Measurements from ENCODE around the gene NUDT22. TPM values are rescaled to one million over a fixed set of nuclear protein-coding genes. Genes with fewer than 3 reads are reported as not detected.

NUDT22 gene
- total and polyA plus RNA-seq, 2 of the 8 experiments (the other 6 are each of a cell fraction or from before 2014, with no cell fraction given) = 43.4 to 69.0 TPM

DNA sequence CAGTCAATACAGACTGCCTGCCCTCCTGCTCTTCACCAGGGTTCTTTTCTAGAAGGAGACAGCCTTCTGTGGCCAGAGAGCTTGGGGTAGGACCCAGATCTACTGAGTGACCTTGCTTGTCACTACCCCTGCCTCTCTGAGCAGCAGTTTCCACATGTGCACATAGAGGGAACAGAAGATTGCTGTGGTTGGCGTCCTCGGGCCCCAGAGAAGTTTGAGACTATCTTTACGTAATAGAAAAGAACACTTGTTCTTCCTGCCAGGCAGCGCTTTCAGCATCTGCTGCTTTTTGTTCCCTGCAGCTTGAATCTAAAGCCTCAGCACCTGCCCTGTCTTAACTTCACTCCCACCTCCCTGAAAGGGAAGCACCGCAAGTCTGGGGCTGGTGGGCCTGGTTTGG lies 12.9 kb downstream of the NUDT22 start:
- DNase-seq (ENCODE audit: low read depth in 1 of 2, low spot score in 2 of 2) (no peak), FAIRE-seq (no peak)
- Histone ChIP-seq H3K9ac (replicated peaks in 1 of 4; ENCODE audit: extremely low read depth in 1 of 4, low read depth in 3 of 4, low read length in 3 of 4) (no peak overlapping the region), H4K5ac (ENCODE audit: insufficient read length, low read depth, low read length) (no peak overlapping the region), H3K56ac (replicated peaks; ENCODE audit: insufficient read length, low read depth, low read length) (no peak overlapping the region), H3K27ac (ENCODE audit: low read depth, low read length) (no peak overlapping the region), H2BK5ac (ENCODE audit: low read depth, low read length) (no peak overlapping the region), H4K91ac (replicated peaks; ENCODE audit: insufficient read length, low read length) (no peak overlapping the region), H3K79me2 (ENCODE audit: control insufficient read depth in 1 of 2, insufficient read depth in 2 of 2, low read length in 2 of 2) (peaks cover 0 to 5% of the 10 kb centered on the region in 2 experiments; a peak in 1 of 4 replicates), H3K4me1 (replicated peaks in 1 of 4; ENCODE audit: control insufficient read depth in 3 of 4, insufficient read depth in 4 of 4, low read length in 3 of 4) (peaks cover 0 to 16% (median 8%) of the 10 kb centered on the region in 4 experiments; a peak in 6 of 7 replicates), H3K4me3 (ENCODE audit: extremely low read depth in 1 of 4, insufficient read depth in 2 of 4, low read depth in 3 of 4, low read length in 4 of 4) (no peak overlapping the region), H3K79me1 (ENCODE audit: low read depth, low read length) (no peaks in the 10 kb centered on the region), H2BK15ac (ENCODE audit: low read length) (no peak overlapping the region), H3K4ac (replicated peaks; ENCODE audit: insufficient read length, low read depth, low read length) (no peak overlapping the region), H3K4me2 (ENCODE audit: insufficient read depth in 1 of 2, low read depth in 2 of 2, low read length in 2 of 2) (no peak overlapping the region), H2AK5ac (ENCODE audit: low read depth, low read length) (no peak overlapping the region), H3K18ac (ENCODE audit: extremely low read depth, low read length) (no peak overlapping the region), H4K8ac (ENCODE audit: extremely low read depth, insufficient read depth, low read length) (no peak overlapping the region), H2BK120ac (replicated peaks; ENCODE audit: low read depth, low read length) (no peak overlapping the region), H4K20me1 (replicated peaks in 1 of 2; ENCODE audit: control insufficient read depth in 1 of 2, insufficient read depth in 2 of 2, low read length in 2 of 2) (peaks cover 0 to 11% of the 10 kb centered on the region in 2 experiments), H2AFZ (ENCODE audit: low read length) (no peak overlapping the region), H2BK20ac (ENCODE audit: low read length) (no peak overlapping the region), H2BK12ac (ENCODE audit: low read depth, low read length) (no peak overlapping the region), H3K27me3 (replicated peaks in 1 of 4; ENCODE audit: control insufficient read depth in 3 of 4, extremely low read depth in 1 of 4, insufficient read depth in 3 of 4, low read length in 3 of 4) (peaks cover 0 to 3% (median 0%) of the 10 kb centered on the region in 4 experiments; a peak in 2 of 7 replicates), H3K9me3 (ENCODE audit: insufficient read depth in 2 of 2, low read depth in 1 of 2, low read length in 1 of 2) (no peaks in the 10 kb centered on the region), H3K14ac (ENCODE audit: insufficient read length) (no peak overlapping the region), H3K23ac (ENCODE audit: insufficient read length) (no peak overlapping the region), H3K36me3 (ENCODE audit: control insufficient read depth in 2 of 4, insufficient read depth in 4 of 4, low read length in 3 of 4) (peaks cover 0 to 11% (median 5%) of the 10 kb centered on the region in 4 experiments; a peak in 3 of 8 replicates), H3K23me2 (ENCODE audit: low read depth, low read length) (peaks cover 15% of the 10 kb centered on the region)
- WGBS, 2 experiments (ENCODE audit: extremely low coverage in 1 of 2, insufficient coverage in 1 of 2, insufficient read length in 1 of 2, insufficient replicate concordance in 2 of 2, low coverage in 1 of 2, low lambda C conversion rate in 2 of 2, missing lambda C conversion rate in 1 of 2) = 84% methylated on average over 5 of the region's 5 CpGs; no CpG with 5 or more reads in 1 of the 2 experiments
- ChIA-PET CTCF (ENCODE audit: partially characterized antibody) (interaction anchor here (0.7 to 4.5 kb wide), 4 partner anchors 13 to 64 kb away, joined by 3 to 26 read pairs (median 4); partner anchors contain the start of gene PLCB3), POLR2A (ENCODE audit: partially characterized antibody) (interaction anchor here (0.6 to 11.9 kb wide), 8 partner anchors 8 to 78 kb away, joined by 3 to 190 read pairs (median 4); partner anchors contain the start of genes FKBP2, NUDT22, PLCB3 and PPP1R14B)
- no peak for TF ChIP-seq SIN3A (conservative IDR thresholded peaks at IDR 0.05 in 1 of 2, IDR thresholded peaks at IDR 0.05 in 1 of 2; ENCODE audit: low read depth in 1 of 2, low read length in 2 of 2)
- TF ChIP-seq RAD21 (IDR thresholded peaks at IDR 0.05 in 1 of 2, conservative IDR thresholded peaks at IDR 0.05 in 1 of 2; ENCODE audit: low read depth in 2 of 2, low read length in 2 of 2) = no peak
- no peak for TF ChIP-seq CTBP2 (IDR thresholded peaks at IDR 0.05; ENCODE audit: borderline replicate concordance, insufficient read depth, insufficient read length, low read length)

All from H1 (cell line).